Lower leg skin (tissue), 4 donors: ENCODE data around the gene UBR4. TPM values are rescaled to one million over a fixed set of nuclear protein-coding genes. Genes with fewer than 3 reads are reported as not detected.

ENCODE experiments used
- DNase-seq, 2 donors: peaks; one replicate each; pipeline ENCODE4 v3.0.0-alpha.2; 2019; ENCODE audit warnings: low spot score in 2 of 2
- H3K4me3 ChIP-seq: fragments of 200-600 bp; sonication (generic); 2 replicates; pipeline ENCODE4 v1.5.1; 2017; ENCODE audit warnings: mild to moderate bottlenecking, low read depth; ENCODE audit not compliant: poor library complexity, severe bottlenecking
- POLR2A ChIP-seq, 2 donors: fragments of 450-650 bp; IDR thresholded peaks; one replicate each; pipeline ENCODE4 v1.6.1; 2016 to 2017; ENCODE audit warnings: antibody characterized with exemption in 2 of 2, mild to moderate bottlenecking in 1 of 2, moderate library complexity in 1 of 2
- WGBS, 2 donors: methylation state at CpG; one replicate each; pipeline ENCODE4 v1.1.5; 2018; 5-methylcytosine and 5-hydroxymethylcytosine counted together
- intact Hi-C: fragments of 100-400 bp; cut with DNase I; formaldehyde crosslinking; loops from one replicate; pipeline ENCODE4 v1.15.0; 2023; ENCODE audit warnings: low total_unique reads
- total RNA-seq, 4 donors: library from RNA; depleted of rRNA; stranded (reverse); fragments of >200 nt; gene quantifications; one replicate each; pipeline ENCODE4 v1.1.0, GENCODE V29; 2016
- TF ChIP-seq, protein P1 (sequence below), 3 donors: fragments of 450-650 bp; IDR thresholded peaks; one replicate each; pipeline ENCODE4 v1.5.1; 2016; ENCODE audit warnings: antibody characterized with exemption in 3 of 3, mild to moderate bottlenecking in 3 of 3, moderate library complexity in 2 of 3

The UBR4 gene
- total RNA-seq, 4 donors from 2014 or later, result 255 to 380 (median 329) TPM

DNA sequence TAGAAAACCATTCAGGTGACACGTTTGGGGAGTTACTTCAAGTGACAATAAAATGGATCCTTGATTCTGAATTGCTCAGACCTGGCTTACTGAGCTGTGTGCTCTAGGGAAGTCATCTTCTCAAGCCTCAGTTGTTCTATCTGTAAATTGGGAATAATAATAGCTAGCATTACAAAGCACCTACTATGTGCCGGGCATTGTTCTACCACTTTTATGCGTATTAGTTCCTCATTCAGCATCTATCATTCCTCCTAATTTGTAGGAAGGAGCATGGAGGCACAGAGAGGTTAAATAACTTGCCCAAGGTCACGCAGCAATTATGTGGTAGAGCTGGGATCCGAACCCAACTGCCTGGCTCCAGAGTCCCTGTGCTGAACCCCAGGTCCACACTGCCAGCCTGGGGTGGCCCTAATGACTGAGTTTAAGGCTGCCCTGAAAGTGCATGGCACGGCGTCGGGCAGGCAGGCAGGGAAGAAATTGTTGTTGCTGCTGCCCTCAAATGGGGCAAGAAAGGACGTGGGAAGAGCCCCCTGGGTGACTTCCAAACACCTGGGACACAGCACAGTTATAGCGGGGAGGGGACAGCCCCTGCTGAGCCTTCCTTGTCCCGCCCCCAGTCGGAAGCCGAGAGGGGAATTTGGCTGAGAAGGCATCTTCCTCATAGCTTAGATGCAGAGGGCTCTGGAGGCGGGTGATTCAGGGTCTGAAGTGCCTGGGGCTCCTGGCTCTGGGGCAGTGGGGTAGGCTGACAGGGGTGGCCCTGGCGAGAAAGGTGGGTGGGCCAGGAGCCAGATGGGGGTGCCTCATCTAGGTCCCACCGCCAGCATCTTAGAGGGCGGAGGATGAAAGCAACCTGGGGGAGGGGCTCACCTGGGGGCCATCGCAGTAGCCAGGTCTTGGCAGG lies 167.1 kb downstream of the UBR4 start:
- intact Hi-C loops, result no loop called here
- no peak overlapping the region for H3K4me3 ChIP-seq
- WGBS, 2 donors, result 49 to 52% methylated on average over 18 of the region's 18 CpGs
- peak in 1 of 2 donors; percentile 81 for DNase-seq
- TF ChIP-seq POLR2A (IDR thresholded peaks at IDR 0.05), result no peak
- TF ChIP-seq, protein P1, sequence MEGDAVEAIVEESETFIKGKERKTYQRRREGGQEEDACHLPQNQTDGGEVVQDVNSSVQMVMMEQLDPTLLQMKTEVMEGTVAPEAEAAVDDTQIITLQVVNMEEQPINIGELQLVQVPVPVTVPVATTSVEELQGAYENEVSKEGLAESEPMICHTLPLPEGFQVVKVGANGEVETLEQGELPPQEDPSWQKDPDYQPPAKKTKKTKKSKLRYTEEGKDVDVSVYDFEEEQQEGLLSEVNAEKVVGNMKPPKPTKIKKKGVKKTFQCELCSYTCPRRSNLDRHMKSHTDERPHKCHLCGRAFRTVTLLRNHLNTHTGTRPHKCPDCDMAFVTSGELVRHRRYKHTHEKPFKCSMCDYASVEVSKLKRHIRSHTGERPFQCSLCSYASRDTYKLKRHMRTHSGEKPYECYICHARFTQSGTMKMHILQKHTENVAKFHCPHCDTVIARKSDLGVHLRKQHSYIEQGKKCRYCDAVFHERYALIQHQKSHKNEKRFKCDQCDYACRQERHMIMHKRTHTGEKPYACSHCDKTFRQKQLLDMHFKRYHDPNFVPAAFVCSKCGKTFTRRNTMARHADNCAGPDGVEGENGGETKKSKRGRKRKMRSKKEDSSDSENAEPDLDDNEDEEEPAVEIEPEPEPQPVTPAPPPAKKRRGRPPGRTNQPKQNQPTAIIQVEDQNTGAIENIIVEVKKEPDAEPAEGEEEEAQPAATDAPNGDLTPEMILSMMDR (IDR thresholded peaks at IDR 0.05), result no peak

DNA sequence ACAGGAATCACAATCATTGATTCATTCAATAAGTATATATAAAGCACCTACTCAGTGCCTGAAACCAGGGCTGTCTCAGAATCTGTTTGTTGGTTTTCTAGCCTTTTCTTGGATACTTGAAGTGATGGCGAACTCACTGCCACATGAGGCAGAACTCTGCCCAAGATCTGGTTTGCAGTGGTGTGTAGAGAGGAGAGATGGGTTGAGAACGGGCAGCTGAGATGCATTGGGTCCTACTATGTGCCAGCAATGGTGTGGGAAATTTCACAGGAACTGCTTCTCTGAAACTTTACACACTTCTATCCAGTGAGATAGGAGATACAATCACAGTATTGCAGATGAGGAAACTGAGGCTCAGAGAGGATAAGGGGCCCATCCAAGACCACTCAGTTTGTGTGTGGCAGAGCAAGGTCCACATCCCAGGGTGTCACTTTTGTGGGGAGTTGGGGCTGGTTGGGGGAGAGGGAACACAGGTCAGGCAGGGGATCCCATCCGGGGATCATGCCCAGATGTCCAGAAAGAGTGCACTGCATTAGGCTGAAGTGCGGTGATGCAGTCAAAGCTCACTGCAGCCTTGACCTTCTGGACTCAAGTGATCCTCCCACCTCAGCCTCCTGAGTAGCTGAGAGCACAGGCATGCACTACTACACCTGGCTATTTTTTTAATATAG lies 169.9 kb downstream of the UBR4 start:
- no peak for TF ChIP-seq POLR2A (IDR thresholded peaks at IDR 0.05)
- TF ChIP-seq, protein P1 (IDR thresholded peaks at IDR 0.05), result no peak
- intact Hi-C loops, result no loop called here
- no peak overlapping the region for H3K4me3 ChIP-seq
- WGBS, 2 donors, result 86 to 87% methylated on average over 4 of the region's 4 CpGs
- peak in 1 of 2 donors; percentile 79 for DNase-seq

DNA sequence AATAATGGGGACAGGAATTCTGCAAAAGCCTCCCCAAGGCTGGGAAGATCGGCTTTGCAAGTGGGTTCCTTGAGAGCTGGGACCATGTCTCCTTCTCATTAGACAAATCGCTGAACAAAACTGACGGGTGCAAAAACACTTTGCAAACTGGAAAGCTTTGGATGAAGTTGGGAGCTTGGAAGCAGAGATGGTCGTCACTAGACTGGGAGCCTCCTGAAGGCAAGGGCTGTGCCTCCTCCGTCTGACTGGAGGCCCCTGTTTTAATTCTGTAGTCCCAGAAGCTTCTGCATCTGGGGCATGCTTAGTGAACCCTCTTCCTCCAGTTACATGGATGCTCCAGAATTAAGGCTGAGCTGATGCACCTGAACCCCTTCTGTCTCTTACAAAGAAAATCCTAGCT lies 171.3 kb downstream of the UBR4 start:
- TF ChIP-seq POLR2A (IDR thresholded peaks at IDR 0.05), result no peak
- TF ChIP-seq, protein P1 (IDR thresholded peaks at IDR 0.05), result no peak
- peak in 1 of 2 donors; percentile 60 for DNase-seq
- intact Hi-C loops, result no loop called here
- 79 to 86% methylated on average over 5 of the region's 5 CpGs for WGBS, 2 donors
- H3K4me3 ChIP-seq, result no peak overlapping the region

DNA sequence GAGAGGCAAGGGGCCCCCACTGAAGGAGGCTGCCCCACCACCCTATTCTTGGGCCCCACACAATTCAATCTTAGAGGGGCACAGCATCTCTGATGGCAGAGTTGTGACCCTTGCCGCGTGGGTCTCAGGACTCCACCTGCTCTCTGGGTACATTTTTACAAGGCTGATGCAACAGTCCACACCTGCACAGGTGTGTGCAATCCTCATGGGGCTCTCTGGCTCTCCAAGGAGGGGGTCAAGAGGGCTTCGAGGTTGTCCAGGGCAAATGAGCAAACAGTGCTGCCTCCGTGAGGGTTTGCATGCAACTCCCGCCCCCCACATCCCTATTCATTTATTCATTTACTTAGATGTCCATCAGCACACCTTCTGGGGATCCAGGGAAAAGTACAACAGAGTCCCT lies 172.0 kb downstream of the UBR4 start:
- DNase-seq, result peak in 1 of 2 donors; percentile 40

DNA sequence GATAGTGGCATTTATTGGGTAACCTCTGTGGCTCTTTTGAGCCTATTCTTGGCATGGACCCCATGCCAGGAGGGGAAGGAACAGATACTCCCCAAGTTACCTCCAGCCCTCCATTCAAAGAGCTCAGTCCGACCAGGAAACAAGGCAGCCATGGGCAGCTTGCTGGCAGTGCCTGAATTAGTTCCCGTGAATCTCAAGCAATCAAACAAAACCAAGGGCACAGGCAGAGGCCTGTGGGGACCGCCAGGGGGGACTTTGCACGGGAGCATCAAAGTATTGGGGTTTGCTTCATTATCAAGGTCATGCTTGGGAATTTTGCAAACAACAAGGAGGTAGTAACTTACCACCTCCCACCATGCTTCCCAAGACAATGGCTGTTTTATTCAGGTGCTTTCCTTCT lies 172.4 kb downstream of the UBR4 start:
- intact Hi-C loops, result no loop called here
- peak in 1 of 2 donors; percentile 76 for DNase-seq
- WGBS, 2 donors, result 72 to 75% methylated on average over 4 of the region's 4 CpGs
- TF ChIP-seq, protein P1 (IDR thresholded peaks at IDR 0.05), result no peak
- no peak for TF ChIP-seq POLR2A (IDR thresholded peaks at IDR 0.05)
- no peak overlapping the region for H3K4me3 ChIP-seq

More for the DNA sequence above, 172.0 kb downstream of the UBR4 start:
- 70 to 75% methylated on average over 5 of the region's 5 CpGs for WGBS, 2 donors
- intact Hi-C loops, result no loop called here
- no peak overlapping the region for H3K4me3 ChIP-seq
- TF ChIP-seq, protein P1 (IDR thresholded peaks at IDR 0.05), result no peak
- TF ChIP-seq POLR2A (IDR thresholded peaks at IDR 0.05), result no peak
